Keratinocyte (primary cell): Measurements from ENCODE around the gene DAB1. TPM values are rescaled to one million over a fixed set of nuclear protein-coding genes. Genes with fewer than 3 reads are reported as not detected.

Experiments used
- DNase-seq: peaks from one replicate; pipeline ENCODE4 v3.0.0-alpha.2; 2011; ENCODE audit warnings: low read depth, missing footprints, low spot score
- FAIRE-seq: peaks from 2 replicates; lab custom pipeline; 2011; peaks lifted over from hg19 to GRCh38; lab: Jason Lieb, UNC
- H2AFZ ChIP-seq: 2 replicates; pipeline ENCODE4 v1.6.0; 2012; ENCODE audit warnings: low read length, control low read depth, inconsistent platforms; ENCODE audit not compliant: control insufficient read depth
- H3K27ac ChIP-seq: 2 replicates; pipeline ENCODE4 v1.5.1; 2011; ENCODE audit warnings: low read length; ENCODE audit not compliant: control insufficient read depth, insufficient read depth
- H3K27me3 ChIP-seq: 3 replicates; pipeline ENCODE4 v1.6.0; 2011; ENCODE audit warnings: low read length; ENCODE audit not compliant: control insufficient read depth, insufficient read depth; ENCODE audit errors: extremely low read depth
- H3K36me3 ChIP-seq, 2 experiments: 2 replicates in 1 of 2; 3 replicates in 1 of 2; pipeline ENCODE4 v1.5.1; 2011; ENCODE audit warnings: low read length in 2 of 2, mild to moderate bottlenecking in 1 of 2; ENCODE audit not compliant: control insufficient read depth in 2 of 2, insufficient read depth in 2 of 2; ENCODE audit errors: extremely low read depth in 1 of 2
- H3K4me1 ChIP-seq: 3 replicates; pipeline ENCODE4 v1.5.1; 2011; ENCODE audit warnings: low read length; ENCODE audit not compliant: control insufficient read depth, insufficient read depth; ENCODE audit errors: extremely low read depth
- H3K4me2 ChIP-seq: 3 replicates; pipeline ENCODE4 v1.6.0; 2011; ENCODE audit warnings: low read depth, low read length; ENCODE audit not compliant: control insufficient read depth, insufficient read depth; ENCODE audit errors: extremely low read depth
- H3K4me3 ChIP-seq, 3 experiments: fragments of 200-600 bp in 1 of 3; sonication (generic) in 1 of 3; 2 replicates in 2 of 3; 3 replicates in 1 of 3; pipeline ENCODE4 v1.5.1; 2011 to 2016; ENCODE audit warnings: low read length in 3 of 3, mild to moderate bottlenecking in 3 of 3, control low read depth in 2 of 3, inconsistent platforms in 1 of 3, low read depth in 1 of 3, mixed read lengths in 1 of 3, mixed run types in 1 of 3, moderate library complexity in 1 of 3; ENCODE audit not compliant: control insufficient read depth in 2 of 3, insufficient read depth in 2 of 3; ENCODE audit errors: extremely low read depth in 1 of 3
- H3K79me2 ChIP-seq: 2 replicates; pipeline ENCODE4 v1.6.0; 2012; ENCODE audit warnings: low read length; ENCODE audit not compliant: control insufficient read depth, insufficient read depth
- H3K9ac ChIP-seq: 3 replicates; pipeline ENCODE4 v1.6.0; 2011; ENCODE audit warnings: low read length; ENCODE audit not compliant: control insufficient read depth, insufficient read depth; ENCODE audit errors: extremely low read depth
- H3K9me1 ChIP-seq: 3 replicates; pipeline ENCODE4 v1.6.0; 2011; ENCODE audit warnings: low read length; ENCODE audit not compliant: control insufficient read depth, insufficient read depth; ENCODE audit errors: extremely low read depth
- H3K9me3 ChIP-seq: 2 replicates; pipeline ENCODE4 v1.5.1; 2012; ENCODE audit warnings: low read depth, low read length; ENCODE audit not compliant: control insufficient read depth
- H4K20me1 ChIP-seq: 3 replicates; pipeline ENCODE4 v1.6.0; 2011; ENCODE audit warnings: low read length; ENCODE audit not compliant: control insufficient read depth, insufficient read depth; ENCODE audit errors: extremely low read depth
- EZH2 ChIP-seq: IDR thresholded peaks from one replicate; pipeline ENCODE4 v1.6.1; 2012; ENCODE audit warnings: inconsistent platforms, mild to moderate bottlenecking, low read length, moderate library complexity
- dilution Hi-C: fragments of 300-500 bp; cut with MboI; formaldehyde crosslinking; loops from one replicate; pipeline ENCODE4 v1.7.0; 2020; ENCODE audit warnings: low sequenced_read_pairs; ENCODE audit not compliant: extremely low pct_ligation_motif_present
- polyA plus RNA-seq, 5 experiments: library from polyadenylated mRNA; depleted of rRNA in 3 of 5; stranded (reverse) in 3 of 5; stranded (forward) in 1 of 5; unstranded in 1 of 5; fragments of >200 nt; gene quantifications; 1 replicate in 1 of 5; 2 replicates in 3 of 5; 3 replicates in 1 of 5; pipeline versions ENCODE4 v1.2.1 to v1.2.3, GENCODE V29; 2011 to 2012; ENCODE audit warnings: missing spikeins in 2 of 5, low read depth in 1 of 5, low replicate concordance in 1 of 5
- TF ChIP-seq, protein P1 (sequence below), 3 experiments: IDR thresholded peaks in 1 of 3; conservative IDR thresholded peaks in 1 of 3; optimal IDR thresholded peaks in 1 of 3; 2 replicates in 2 of 3; 3 replicates in 1 of 3; pipeline versions ENCODE3 to v1.5.1; 2011; ENCODE audit warnings: low read length in 3 of 3, mild to moderate bottlenecking in 3 of 3, moderate library complexity in 2 of 3, control low read depth in 1 of 3, inconsistent platforms in 1 of 3; ENCODE audit not compliant: insufficient read depth in 2 of 3; ENCODE audit errors: extremely low read depth in 1 of 3

The DAB1 gene
- polyA plus RNA-seq, 1 donor (not counting 4 experiments of a cell fraction or from before 2014, with no cell fraction given): 0.01 TPM

- Histone ChIP-seq H3K27ac (no peak overlapping the region), H3K9me3 (no peaks in the 10 kb centered on the region), H3K9me1 (no peaks in the 10 kb centered on the region), H4K20me1 (no peaks in the 10 kb centered on the region), H3K27me3 (no peaks in the 10 kb centered on the region), H3K9ac (no peak overlapping the region), H3K4me3 (no peak overlapping the region), H3K4me2 (no peak overlapping the region), H2AFZ (no peak overlapping the region), H3K36me3 (no peaks in the 10 kb centered on the region), H3K4me1 (no peaks in the 10 kb centered on the region), H3K79me2 (no peaks in the 10 kb centered on the region)
- FAIRE-seq (no peak), DNase-seq (no peak)
- TF ChIP-seq EZH2: no peak
- TF ChIP-seq, protein P1, sequence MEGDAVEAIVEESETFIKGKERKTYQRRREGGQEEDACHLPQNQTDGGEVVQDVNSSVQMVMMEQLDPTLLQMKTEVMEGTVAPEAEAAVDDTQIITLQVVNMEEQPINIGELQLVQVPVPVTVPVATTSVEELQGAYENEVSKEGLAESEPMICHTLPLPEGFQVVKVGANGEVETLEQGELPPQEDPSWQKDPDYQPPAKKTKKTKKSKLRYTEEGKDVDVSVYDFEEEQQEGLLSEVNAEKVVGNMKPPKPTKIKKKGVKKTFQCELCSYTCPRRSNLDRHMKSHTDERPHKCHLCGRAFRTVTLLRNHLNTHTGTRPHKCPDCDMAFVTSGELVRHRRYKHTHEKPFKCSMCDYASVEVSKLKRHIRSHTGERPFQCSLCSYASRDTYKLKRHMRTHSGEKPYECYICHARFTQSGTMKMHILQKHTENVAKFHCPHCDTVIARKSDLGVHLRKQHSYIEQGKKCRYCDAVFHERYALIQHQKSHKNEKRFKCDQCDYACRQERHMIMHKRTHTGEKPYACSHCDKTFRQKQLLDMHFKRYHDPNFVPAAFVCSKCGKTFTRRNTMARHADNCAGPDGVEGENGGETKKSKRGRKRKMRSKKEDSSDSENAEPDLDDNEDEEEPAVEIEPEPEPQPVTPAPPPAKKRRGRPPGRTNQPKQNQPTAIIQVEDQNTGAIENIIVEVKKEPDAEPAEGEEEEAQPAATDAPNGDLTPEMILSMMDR (optimal IDR thresholded peaks at IDR 0.05 in 1 of 3, IDR thresholded peaks at IDR 0.05 in 1 of 3, conservative IDR thresholded peaks at IDR 0.05 in 1 of 3; ENCODE audit: extremely low read depth in 1 of 3, insufficient read depth in 2 of 3, low read length in 3 of 3): no peak
- dilution Hi-C loops: no loop called here
Measured at GRCh38 chr1:56975446-56975845, 448.4 kb downstream of the DAB1 start.

- Histone ChIP-seq H3K4me2 (no peak overlapping the region), H3K9me1 (no peaks in the 10 kb centered on the region)
Measured at GRCh38 chr1:56973923-56974742, 449.7 kb downstream of the DAB1 start.

More at GRCh38 chr1:56973923-56974742, 449.7 kb downstream of the DAB1 start:
- Histone ChIP-seq H3K9ac (no peak overlapping the region), H2AFZ (no peak overlapping the region), H4K20me1 (no peaks in the 10 kb centered on the region), H3K27ac (no peak overlapping the region), H3K9me3 (no peaks in the 10 kb centered on the region), H3K4me3 (no peak overlapping the region), H3K79me2 (no peaks in the 10 kb centered on the region), H3K27me3 (no peaks in the 10 kb centered on the region), H3K36me3 (no peaks in the 10 kb centered on the region), H3K4me1 (no peaks in the 10 kb centered on the region)
- FAIRE-seq: peak; percentile 49
- dilution Hi-C loops: no loop called here
- TF ChIP-seq EZH2: no peak
- TF ChIP-seq, protein P1 (optimal IDR thresholded peaks at IDR 0.05 in 1 of 3, IDR thresholded peaks at IDR 0.05 in 1 of 3, conservative IDR thresholded peaks at IDR 0.05 in 1 of 3; ENCODE audit: extremely low read depth in 1 of 3, insufficient read depth in 2 of 3, low read length in 3 of 3): no peak
- no peak for DNase-seq
